Measurements from ENCODE around the gene ZNF14. TPM values are rescaled to one million over a fixed set of nuclear protein-coding genes. Genes with fewer than 3 reads are reported as not detected.

Gene ZNF14
- total RNA-seq, 1 experiment from 2014 or later = 5.6 TPM

- Histone ChIP-seq H3K36me3 (ENCODE audit: control insufficient read depth, insufficient read depth, low read length) (no peaks in the 10 kb centered on the region), H3K27ac (ENCODE audit: low read length) (no peak overlapping the region), H3K4me1 (ENCODE audit: control insufficient read depth, insufficient read depth, low read length) (no peaks in the 10 kb centered on the region), H3K27me3 (ENCODE audit: control insufficient read depth, insufficient read depth, low read length) (no peaks in the 10 kb centered on the region), H3K9me3 (ENCODE audit: control insufficient read depth, insufficient read depth, low read depth, low read length) (no peaks in the 10 kb centered on the region), H3K4me3 (ENCODE audit: low read depth in 2 of 2, low read length in 2 of 2) (no peak overlapping the region)
- CTCF ChIA-PET = no interaction called here
- POLR2A ChIA-PET = no interaction called here
- TF ChIP-seq, protein P1, sequence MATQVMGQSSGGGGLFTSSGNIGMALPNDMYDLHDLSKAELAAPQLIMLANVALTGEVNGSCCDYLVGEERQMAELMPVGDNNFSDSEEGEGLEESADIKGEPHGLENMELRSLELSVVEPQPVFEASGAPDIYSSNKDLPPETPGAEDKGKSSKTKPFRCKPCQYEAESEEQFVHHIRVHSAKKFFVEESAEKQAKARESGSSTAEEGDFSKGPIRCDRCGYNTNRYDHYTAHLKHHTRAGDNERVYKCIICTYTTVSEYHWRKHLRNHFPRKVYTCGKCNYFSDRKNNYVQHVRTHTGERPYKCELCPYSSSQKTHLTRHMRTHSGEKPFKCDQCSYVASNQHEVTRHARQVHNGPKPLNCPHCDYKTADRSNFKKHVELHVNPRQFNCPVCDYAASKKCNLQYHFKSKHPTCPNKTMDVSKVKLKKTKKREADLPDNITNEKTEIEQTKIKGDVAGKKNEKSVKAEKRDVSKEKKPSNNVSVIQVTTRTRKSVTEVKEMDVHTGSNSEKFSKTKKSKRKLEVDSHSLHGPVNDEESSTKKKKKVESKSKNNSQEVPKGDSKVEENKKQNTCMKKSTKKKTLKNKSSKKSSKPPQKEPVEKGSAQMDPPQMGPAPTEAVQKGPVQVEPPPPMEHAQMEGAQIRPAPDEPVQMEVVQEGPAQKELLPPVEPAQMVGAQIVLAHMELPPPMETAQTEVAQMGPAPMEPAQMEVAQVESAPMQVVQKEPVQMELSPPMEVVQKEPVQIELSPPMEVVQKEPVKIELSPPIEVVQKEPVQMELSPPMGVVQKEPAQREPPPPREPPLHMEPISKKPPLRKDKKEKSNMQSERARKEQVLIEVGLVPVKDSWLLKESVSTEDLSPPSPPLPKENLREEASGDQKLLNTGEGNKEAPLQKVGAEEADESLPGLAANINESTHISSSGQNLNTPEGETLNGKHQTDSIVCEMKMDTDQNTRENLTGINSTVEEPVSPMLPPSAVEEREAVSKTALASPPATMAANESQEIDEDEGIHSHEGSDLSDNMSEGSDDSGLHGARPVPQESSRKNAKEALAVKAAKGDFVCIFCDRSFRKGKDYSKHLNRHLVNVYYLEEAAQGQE (IDR thresholded peaks at IDR 0.05; ENCODE audit: insufficient read depth in 1 of 2, low read depth in 2 of 2, low read length in 1 of 2) = no peak
- TF ChIP-seq SIN3A (IDR thresholded peaks at IDR 0.05; ENCODE audit: borderline replicate concordance, insufficient read depth, low read depth, low read length) (no peak), POLR2AphosphoS5 (IDR thresholded peaks at IDR 0.05; ENCODE audit: low read depth, low read length) (no peak)
- ATAC-seq = no peak
- no peak for DNase-seq (ENCODE audit: low read depth, low spot score)
- intact Hi-C loops (cut with micrococcal nuclease; ENCODE audit: unreplicated experiment) = no loop called here
- no TSS peak for BruUV-seq (replicated peaks)
- in situ Hi-C loops (cut with HindIII; ENCODE audit: low pct_unique_long_range_greater_than_20kb, low sequenced_read_pairs) = no loop called here
Measured at GRCh38 chr19:19749908-19750841, 17.3 kb upstream of the ZNF14 start.

DNA sequence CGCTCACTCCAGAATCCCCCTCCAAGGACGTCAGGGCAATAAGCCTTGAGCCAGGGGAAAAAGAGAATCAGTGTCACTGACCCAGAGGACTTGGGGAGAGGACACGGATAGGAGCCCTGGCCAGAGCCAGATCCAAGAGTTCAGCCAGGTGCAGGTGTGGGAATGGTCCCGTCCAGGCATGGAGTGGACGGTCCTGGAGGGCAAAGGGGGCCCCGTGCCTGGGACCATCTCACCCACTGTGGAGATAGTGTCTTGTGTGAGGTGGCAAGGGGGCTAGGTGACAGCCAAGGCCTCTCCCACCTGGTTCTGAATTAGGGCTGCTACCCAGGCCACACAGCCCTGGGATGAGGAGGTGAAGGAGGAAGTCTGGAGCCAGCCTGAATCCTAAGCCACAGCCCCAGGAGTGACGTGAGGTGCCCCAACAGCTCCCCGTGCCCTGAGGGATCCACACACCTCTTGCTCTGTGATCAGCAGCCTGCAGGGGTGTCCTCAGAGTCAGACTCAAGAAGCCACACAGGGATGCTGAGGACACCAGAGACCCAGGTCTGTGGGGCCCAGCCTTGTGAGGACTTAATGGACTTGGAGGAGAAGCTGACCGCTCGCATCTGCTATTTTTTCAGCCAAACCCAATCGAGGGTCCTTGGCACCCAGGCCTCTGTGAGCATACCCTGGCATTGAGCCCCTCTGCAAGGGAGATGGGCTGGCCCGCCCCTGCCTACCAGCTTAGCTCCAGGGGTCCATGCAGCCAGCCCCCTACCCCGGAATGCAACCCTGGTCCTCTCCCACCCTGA, 16.4 kb upstream of the ZNF14 start:
- intact Hi-C loops (cut with micrococcal nuclease; ENCODE audit: unreplicated experiment) (no loop called here), in situ Hi-C loops (cut with HindIII; ENCODE audit: low pct_unique_long_range_greater_than_20kb, low sequenced_read_pairs) (no loop called here)
- DNase-seq (ENCODE audit: low read depth, low spot score) (no peak), ATAC-seq (no peak)
- TF ChIP-seq, protein P1 (IDR thresholded peaks at IDR 0.05; ENCODE audit: insufficient read depth in 1 of 2, low read depth in 2 of 2, low read length in 1 of 2) = no peak
- TF ChIP-seq POLR2AphosphoS5 (IDR thresholded peaks at IDR 0.05; ENCODE audit: low read depth, low read length) (no peak), TCF7L2 (IDR thresholded peaks at IDR 0.05; ENCODE audit: low read depth, low read length) (no peak), SIN3A (IDR thresholded peaks at IDR 0.05; ENCODE audit: borderline replicate concordance, insufficient read depth, low read depth, low read length) (no peak), CTCF (IDR thresholded peaks at IDR 0.05) (no peak)
- ChIA-PET POLR2A (no interaction called here), CTCF (no interaction called here)
- no TSS peak for BruUV-seq (replicated peaks)
- no peak overlapping the region for H3K27ac ChIP-seq (ENCODE audit: low read length)
- no peaks in the 10 kb centered on the region for H3K4me1 ChIP-seq (ENCODE audit: control insufficient read depth, insufficient read depth, low read length)
- no peaks in the 10 kb centered on the region for H3K36me3 ChIP-seq (ENCODE audit: control insufficient read depth, insufficient read depth, low read length)
- H3K4me3 ChIP-seq (ENCODE audit: low read depth in 2 of 2, low read length in 2 of 2) = no peak overlapping the region
- H3K9me3 ChIP-seq (ENCODE audit: control insufficient read depth, insufficient read depth, low read depth, low read length) = no peaks in the 10 kb centered on the region
- H3K27me3 ChIP-seq (ENCODE audit: control insufficient read depth, insufficient read depth, low read length) = no peaks in the 10 kb centered on the region

All from Panc1 (cell line).